Colonic mucosa (tissue), 4 donors: ENCODE results near the gene POU2AF1. TPM values are rescaled to one million over a fixed set of nuclear protein-coding genes. Genes with fewer than 3 reads are reported as not detected.

ENCODE experiments used
- DNase-seq: peaks from one replicate; pipeline ENCODE4 v3.0.0-alpha.2; 2020
- H3K27ac ChIP-seq: fragments of 200-600 bp; one replicate; pipeline ENCODE4 v1.8.0; 2021
- H3K27me3 ChIP-seq: fragments of 200-600 bp; one replicate; pipeline ENCODE4 v1.8.0; 2021
- H3K36me3 ChIP-seq: fragments of 200-600 bp; one replicate; pipeline ENCODE4 v1.8.0; 2021
- H3K4me1 ChIP-seq: fragments of 200-600 bp; one replicate; pipeline ENCODE4 v1.8.0; 2021; ENCODE audit warnings: mild to moderate bottlenecking
- H3K4me3 ChIP-seq: fragments of 200-600 bp; one replicate; pipeline ENCODE4 v1.8.0; 2021
- H3K9ac ChIP-seq, 2 donors: one replicate each; pipeline ENCODE4 v1.7.0; 2013; ENCODE audit warnings: control low read depth in 2 of 2, low read depth in 2 of 2, low read length in 2 of 2
- H3K9me3 ChIP-seq: fragments of 200-600 bp; one replicate; pipeline ENCODE4 v1.8.0; 2021
- CTCF ChIP-seq: fragments of 200-600 bp; IDR thresholded peaks from one replicate; pipeline ENCODE4 v1.8.0; 2022; ENCODE audit warnings: antibody characterized with exemption, mild to moderate bottlenecking
- intact Hi-C: fragments of 100-400 bp; cut with DNase I; formaldehyde crosslinking; loops from one replicate; pipeline ENCODE4 v1.14.1; 2022
- total RNA-seq, 2 donors: library from RNA; stranded (reverse); fragmentation: NEBNext Ultra II Directional in 1 of 2; extraction: Animal tissue kit (Norgen Biotek cat#: 25700) in 1 of 2; gene quantifications; one replicate each; pipeline ENCODE4 v1.2.1, GENCODE V29; 2021
- donor health status: healthy.
- donor health status: DM: no; HTN: no; CAD: no.
- donor health status: DM: no; HTN: no; CAD: no.

POU2AF1 gene
- total RNA-seq, 2 donors from 2014 or later: 3.1 to 3.7 TPM

DNA sequence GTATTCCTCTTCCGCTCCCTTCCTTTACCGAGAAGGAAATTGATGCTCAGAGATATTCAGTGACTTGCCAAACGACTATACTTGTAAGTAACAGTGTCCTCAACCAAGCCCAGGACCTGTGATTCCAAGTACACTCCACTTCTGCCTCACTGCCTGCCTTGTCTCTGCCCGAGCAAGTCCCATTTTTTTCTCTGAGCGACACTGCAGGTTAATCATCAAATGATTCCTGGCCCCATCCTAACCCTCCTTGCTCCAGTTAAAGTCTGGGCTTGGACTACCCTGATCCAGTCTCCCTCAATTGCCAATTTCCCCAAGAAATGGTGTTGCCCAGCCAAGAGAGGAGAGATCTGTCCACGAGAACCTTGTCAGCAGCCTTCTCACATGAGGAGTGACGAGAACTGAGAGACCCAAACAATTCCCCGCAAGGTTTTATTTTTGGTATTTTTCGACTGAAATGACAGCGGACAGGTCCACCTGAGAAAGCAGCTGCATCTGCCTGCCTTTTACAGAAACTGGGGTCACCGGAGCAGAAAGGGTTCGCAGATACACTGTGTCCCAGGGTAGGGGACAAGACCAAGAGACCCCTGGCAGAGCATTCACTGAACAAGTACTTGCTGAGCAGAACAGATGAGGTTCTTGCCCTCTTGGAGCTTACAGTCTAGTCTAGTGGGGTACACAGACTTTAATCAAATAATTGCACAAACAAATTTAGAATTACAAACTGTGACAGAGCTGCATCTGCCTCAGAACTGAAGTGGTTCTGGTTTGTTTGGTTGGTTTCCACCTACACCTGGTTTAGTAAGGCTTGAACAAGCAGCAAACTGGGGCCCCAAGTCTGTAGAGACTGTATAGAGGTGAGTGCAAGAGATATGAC, 11.4 kb downstream of the POU2AF1 start:
- Histone ChIP-seq H3K27ac (no peak overlapping the region), H3K27me3 (no peaks in the 10 kb centered on the region), H3K4me1 (no peaks in the 10 kb centered on the region), H3K9ac (peak overlapping the region in 1 of 2 donors; percentile 9), H3K36me3 (no peaks in the 10 kb centered on the region), H3K9me3 (no peaks in the 10 kb centered on the region), H3K4me3 (no peak overlapping the region)
- TF ChIP-seq CTCF: no peak
- no peak for DNase-seq
- intact Hi-C loops: no loop called here

DNA sequence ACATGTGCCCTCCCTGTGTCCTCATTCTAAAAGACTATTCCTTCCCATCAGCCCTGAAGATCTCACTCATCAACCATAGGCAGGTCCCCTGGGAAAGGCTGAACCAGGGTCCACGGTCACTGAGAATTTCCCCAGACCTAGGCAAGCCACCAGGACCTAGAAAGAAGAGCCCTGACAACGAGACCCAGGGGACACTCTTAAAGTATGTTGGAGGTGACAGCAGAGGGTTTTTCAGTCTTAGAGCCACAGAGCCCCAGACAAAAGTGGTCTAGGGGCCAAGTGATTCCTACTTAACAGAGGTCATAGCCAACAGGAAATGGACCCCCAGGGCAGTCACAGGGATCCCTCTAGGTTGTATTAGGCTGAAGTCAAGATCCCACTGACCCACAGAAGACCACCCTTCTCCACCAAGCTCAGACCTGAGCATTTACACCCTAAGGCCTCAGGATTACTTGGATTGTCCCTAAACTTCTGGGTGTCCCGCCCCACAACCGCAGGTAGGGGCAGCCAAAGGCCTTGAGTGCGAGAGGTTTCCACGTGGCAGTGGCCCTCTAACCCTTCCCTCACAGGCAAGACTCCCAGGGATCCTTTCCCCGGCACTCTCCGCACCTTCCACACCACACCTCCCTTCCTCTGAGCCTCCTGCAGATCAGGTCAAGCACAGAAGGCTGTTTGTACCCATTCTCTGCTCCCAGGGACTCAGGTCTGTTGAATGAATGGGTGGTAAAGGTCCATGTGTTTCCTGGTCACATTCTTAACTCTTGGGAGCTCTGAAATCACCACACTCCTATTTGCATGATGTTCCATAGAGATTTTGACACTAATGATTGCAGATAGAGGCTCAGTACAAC, 12.3 kb downstream of the POU2AF1 start:
- H3K27ac ChIP-seq: no peak overlapping the region
- H3K9ac ChIP-seq: no peak overlapping the region
- intact Hi-C loops: no loop called here
- no peaks in the 10 kb centered on the region for H3K36me3 ChIP-seq
- no peaks in the 10 kb centered on the region for H3K4me1 ChIP-seq
- H3K4me3 ChIP-seq: no peak overlapping the region
- H3K27me3 ChIP-seq: no peaks in the 10 kb centered on the region
- no peaks in the 10 kb centered on the region for H3K9me3 ChIP-seq
- no peak for DNase-seq
- TF ChIP-seq CTCF: no peak

DNA sequence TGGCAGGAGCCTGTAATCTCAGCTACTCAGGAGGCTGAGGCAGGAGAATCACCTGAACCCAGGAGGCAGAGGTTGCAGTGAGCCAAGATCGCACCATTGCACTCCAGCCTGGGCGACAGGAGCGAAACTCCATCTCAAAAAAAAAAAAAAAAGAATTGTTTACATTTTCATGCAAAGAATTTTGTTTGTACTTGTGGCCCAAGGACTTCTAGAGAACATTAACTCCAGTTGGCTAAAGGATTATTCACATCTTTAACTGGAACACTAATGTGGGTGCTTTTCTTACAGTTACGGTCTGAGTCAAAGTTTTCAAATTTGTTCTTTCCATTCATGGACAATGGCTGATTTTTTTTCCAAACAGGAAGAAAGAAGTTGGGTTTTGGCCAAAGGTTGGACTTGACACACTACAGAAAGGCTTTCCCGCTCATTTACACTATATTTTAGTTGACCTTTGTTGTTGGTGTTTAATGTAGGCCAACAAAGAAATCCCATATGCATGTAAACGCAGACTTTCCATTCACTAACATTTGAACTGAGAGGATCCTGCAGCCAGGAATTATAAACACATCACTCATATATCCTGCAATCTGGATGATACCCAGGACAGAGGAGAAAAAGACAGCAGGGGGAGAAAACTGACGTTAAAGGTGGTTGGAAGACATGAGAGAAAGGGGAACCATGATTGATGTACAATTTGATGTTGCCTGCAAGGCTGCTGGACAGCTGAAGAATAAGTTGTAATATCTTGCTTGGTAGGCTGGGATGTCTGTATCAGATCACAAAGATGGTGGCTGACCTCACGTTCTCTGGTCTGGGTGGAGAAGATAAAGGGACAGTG, 13.1 kb downstream of the POU2AF1 start:
- Histone ChIP-seq H3K27ac (no peak overlapping the region), H3K27me3 (no peaks in the 10 kb centered on the region), H3K4me1 (no peaks in the 10 kb centered on the region), H3K9me3 (no peaks in the 10 kb centered on the region), H3K4me3 (no peak overlapping the region), H3K36me3 (no peaks in the 10 kb centered on the region), H3K9ac (no peak overlapping the region)
- DNase-seq: no peak
- intact Hi-C loops: no loop called here
- no peak for TF ChIP-seq CTCF

DNA sequence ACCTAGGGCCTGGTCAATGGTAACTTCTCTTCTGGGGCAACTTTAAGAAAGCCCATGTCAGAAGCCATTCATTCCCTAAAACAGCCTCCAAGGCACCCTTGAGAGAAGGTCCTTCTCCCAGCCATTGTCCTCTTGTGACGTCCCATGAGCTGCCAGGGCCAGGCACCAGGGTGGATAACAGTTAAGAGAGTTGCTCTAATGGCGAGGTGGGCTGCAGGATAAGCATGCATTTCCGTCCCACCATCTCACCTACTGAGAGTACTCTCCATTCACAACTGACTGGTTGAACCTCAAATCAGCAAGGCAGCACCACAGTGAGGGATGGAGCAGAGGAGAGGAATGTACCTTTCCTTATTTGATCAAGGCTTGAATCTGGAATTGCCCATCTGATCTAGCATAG, 14.6 kb downstream of the POU2AF1 start:
- H3K4me1 ChIP-seq: no peaks in the 10 kb centered on the region
- intact Hi-C loops: no loop called here
- no peaks in the 10 kb centered on the region for H3K27me3 ChIP-seq
- no peak for TF ChIP-seq CTCF
- H3K4me3 ChIP-seq: no peak overlapping the region
- H3K9ac ChIP-seq: no peak overlapping the region
- no peak overlapping the region for H3K27ac ChIP-seq
- H3K36me3 ChIP-seq: no peaks in the 10 kb centered on the region
- DNase-seq: no peak
- no peaks in the 10 kb centered on the region for H3K9me3 ChIP-seq

DNA sequence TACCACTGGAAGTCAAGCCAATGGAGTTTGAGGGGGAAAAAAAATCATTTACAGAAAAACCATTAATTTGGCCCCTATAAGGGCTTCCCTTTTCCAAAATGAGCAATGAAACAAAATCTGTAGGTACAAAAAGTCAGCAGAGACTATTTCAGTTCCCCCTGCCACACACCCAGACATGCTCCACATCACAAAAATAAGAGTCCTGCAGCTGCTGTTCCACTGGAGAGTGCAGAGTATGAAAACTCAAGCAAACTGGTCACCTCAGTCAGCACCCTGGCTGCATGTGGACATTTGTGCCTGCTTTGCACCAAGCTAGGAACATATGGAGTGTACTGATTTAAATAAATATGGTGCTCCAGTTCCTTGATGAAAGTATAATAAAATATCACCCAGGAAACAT, 15.1 kb downstream of the POU2AF1 start:
- H3K27me3 ChIP-seq: no peaks in the 10 kb centered on the region
- H3K36me3 ChIP-seq: no peaks in the 10 kb centered on the region
- TF ChIP-seq CTCF: no peak
- intact Hi-C loops: no loop called here
- H3K9me3 ChIP-seq: no peaks in the 10 kb centered on the region
- no peak overlapping the region for H3K4me3 ChIP-seq
- no peaks in the 10 kb centered on the region for H3K4me1 ChIP-seq
- H3K27ac ChIP-seq: no peak overlapping the region
- H3K9ac ChIP-seq: no peak overlapping the region
- no peak for DNase-seq
